HG02610 (cell line): Measurements from ENCODE around the gene PSMA6.
"Not testable (repeated sequence)": the region's sequence is repeated elsewhere in the genome, so short reads cannot be mapped to it uniquely, and the experiment has no call there.

Experiments
- ATAC-seq: cut with Tn5 transposase; IDR thresholded peaks from one replicate; pipeline ENCODE4 v1.9.1; 2021; ENCODE audit warnings: mild to moderate bottlenecking, moderate library complexity; ENCODE audit not compliant: unreplicated experiment

The PSMA6 gene

DNA sequence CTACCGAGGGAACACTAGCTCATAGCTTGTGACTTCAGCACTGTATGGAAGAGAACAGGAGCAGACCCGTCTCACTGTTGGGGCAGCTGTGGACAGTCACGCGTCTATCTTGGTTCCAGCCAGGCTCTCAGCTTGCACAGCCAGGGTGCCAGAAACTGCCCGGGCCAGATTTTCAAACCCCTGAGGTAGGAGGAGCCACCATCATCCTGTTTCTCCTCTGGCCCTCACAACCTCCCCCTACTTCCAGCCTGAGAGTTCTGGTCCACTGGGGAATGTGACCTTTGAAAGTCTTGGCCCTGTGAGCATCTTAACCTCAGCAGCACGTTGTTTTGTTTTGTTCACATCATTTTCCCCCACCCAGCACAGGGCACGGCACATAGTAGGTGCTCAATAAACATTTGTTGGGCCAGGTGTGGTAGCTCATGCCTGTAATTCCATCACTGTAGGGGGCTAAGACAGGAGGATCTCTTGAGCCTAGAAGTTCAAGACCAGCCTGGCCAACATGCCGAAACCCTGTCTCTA, 50.4 kb downstream of the PSMA6 start:
- ATAC-seq: no peak

- ATAC-seq: no peak
Observed at GRCh38 chr14:35343702-35344101, 51.5 kb downstream of the PSMA6 start.

DNA sequence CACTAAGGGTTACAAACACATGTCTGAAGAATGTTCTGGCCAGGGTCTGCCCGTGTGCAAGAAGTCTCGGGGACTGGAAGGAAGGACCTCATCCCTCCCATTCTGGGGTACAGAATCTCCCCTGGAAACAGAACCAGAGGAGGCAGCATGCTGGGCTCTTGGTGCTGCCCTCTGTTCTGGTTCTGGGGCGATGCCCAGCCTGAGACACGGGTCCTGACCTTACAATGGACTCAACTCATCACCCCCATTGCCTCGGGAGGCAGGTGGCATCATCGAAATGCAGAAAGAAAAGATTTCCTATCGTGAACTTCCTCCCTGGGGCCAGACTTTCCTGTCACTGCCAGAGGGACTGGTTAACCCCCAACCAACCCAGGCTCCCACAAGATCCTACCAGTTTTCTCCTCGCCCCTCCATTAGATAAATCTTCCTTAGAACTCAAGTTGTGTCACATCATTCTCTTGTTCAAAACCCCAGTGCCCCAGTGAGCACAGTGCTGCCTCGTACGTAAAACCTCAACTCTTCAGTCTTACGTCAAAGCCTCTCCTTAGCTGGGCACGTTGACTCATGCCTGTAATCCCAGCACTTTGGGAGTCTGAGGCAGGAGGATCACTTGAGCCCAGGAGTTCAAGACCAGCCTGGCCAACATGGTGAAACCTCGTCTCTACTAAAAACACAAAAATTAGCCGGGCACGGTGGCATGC, 52.1 kb downstream of the PSMA6 start:
- ATAC-seq: no peak

DNA sequence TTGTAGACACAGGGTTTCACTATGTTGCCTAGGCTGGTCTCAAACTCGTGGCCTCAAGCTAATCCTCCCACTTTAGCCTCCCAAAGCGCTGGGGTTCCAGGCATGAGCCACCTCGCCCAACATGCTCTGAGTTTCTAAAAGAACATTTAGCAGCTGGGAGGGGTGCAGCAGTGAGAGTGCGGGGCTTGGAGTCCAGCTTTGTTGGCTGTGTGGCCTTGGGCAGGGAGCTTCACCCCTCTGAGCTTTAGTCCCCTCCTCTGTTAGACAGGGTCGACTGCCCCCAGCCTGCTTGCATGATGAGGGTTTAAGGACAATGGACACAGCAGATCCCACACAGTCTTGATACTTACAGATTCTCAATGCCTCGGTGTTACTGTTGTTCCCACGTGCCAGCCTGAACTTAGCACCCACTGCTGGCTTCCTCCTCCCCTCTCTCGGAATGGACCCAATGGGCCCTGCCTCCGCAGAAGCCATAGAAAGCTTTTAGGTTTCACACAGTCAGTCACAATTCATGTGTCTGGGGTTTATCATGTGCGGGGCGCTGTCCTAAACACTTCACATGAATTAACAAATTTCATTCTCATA, 54.6 kb downstream of the PSMA6 start:
- ATAC-seq: no peak

DNA sequence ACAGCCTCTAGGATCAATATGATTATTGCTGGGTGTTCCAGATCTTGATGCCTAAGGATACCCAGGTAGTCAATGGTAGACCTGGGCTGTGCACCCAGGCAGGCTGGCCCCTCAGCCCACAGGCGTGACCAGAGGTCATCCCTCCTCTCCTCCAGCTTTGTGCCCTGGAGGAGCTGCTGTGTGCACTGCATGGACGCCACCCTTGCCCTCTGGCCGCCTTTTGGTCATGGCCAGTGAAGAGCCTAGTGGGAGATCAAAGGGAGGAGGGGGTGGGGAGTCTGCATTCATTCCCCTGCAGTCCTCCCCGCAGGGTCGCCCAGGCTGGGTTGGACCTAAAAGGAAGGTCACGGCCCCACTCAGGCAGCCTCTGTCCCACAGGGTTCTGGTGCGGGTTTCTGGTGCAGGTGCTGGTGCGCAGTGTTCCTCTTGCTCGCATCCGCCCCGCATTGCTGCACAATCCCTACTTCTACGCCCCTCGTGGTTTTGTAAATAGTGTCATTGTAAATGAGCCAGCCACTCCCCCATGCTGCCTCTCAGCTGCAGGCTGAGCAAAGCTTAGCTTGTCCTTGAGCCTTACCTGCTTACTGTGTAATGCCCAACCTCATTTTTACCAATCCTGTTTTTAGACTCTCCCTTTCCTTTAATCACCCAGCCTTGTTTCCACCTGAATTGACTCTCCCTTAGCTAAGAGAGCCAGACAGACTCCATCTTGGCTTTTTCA, 55.3 kb downstream of the PSMA6 start:
- no peak for ATAC-seq

DNA sequence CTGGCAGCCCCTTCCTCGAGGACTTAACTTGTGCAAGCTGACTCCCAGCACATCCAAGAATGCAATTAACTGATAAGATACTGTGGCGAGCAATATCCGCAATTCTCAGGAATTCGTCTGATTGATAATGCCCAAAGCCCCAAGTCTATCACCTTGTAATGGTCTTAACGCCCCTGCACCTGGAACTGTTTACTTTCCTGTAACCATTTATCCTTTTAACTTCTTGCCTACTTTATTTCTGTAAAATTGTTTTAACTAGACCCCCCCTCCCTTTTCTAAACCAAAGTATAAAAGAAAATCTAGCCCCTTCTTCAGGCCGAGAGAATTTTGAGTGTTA, 55.8 kb downstream of the PSMA6 start:
- not testable (repeated sequence) for ATAC-seq

GRCh38 chr14:35349496-35350365, 57.5 kb downstream of the PSMA6 start:
- no peak for ATAC-seq

- no peak for ATAC-seq
Observed at GRCh38 chr14:35351497-35351896, 59.3 kb downstream of the PSMA6 start.

- ATAC-seq: no peak
Observed at GRCh38 chr14:35351897-35352273, 59.7 kb downstream of the PSMA6 start.

GRCh38 chr14:35352274-35353233, 60.4 kb downstream of the PSMA6 start:
- no peak for ATAC-seq

- no peak for ATAC-seq
Observed at GRCh38 chr14:35353409-35354172, 61.4 kb downstream of the PSMA6 start.

DNA sequence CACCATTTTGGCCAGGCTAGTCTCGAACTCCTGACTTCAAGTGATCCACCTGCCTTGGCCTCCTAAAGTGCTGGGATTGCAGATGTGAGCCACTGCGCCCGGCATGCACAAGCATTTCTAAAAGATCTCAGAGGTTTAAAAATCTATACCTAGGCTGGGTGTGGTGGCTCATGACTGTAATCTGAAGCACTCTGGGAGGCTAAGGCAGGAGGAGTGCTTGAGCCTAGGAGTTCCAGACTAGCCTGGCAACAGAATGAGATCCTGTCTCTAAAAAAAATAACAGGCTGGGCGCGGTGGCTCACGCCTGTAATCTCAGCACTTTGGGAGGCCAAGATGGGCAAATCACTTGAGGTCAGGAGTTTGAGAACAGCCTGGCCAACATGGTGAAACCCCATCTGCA, 63.1 kb downstream of the PSMA6 start:
- ATAC-seq: not testable (repeated sequence)

GRCh38 chr14:35355981-35356841, 64.0 kb downstream of the PSMA6 start:
- no peak for ATAC-seq

- ATAC-seq: not testable (repeated sequence)
Observed at GRCh38 chr14:35359655-35360054, 67.5 kb downstream of the PSMA6 start.

- ATAC-seq: no peak
Observed at GRCh38 chr14:35361141-35361480, 68.9 kb downstream of the PSMA6 start.

- ATAC-seq: no peak
Observed at GRCh38 chr14:35362450-35362849, 70.3 kb downstream of the PSMA6 start.

GRCh38 chr14:35362911-35363374, 70.8 kb downstream of the PSMA6 start:
- no peak for ATAC-seq
